Nephron (organoid): ENCODE results near the gene SHISA7.

Experiments used
- H3K27ac Mint-ChIP-seq, 3 experiments: 2 replicates each; pipeline ENCODE4 v1.8.0; 2020; ENCODE audit warnings: mixed read lengths in 3 of 3, mild to moderate bottlenecking in 2 of 3, moderate library complexity in 1 of 3
- H3K27me3 Mint-ChIP-seq: 2 replicates; pipeline ENCODE4 v1.8.0; 2021; ENCODE audit warnings: low read depth, mild to moderate bottlenecking, moderate library complexity, mixed read lengths
- H3K36me3 Mint-ChIP-seq: 2 replicates; pipeline ENCODE4 v1.8.0; 2020; ENCODE audit warnings: low read depth, mixed read lengths
- H3K4me1 Mint-ChIP-seq: 2 replicates; pipeline ENCODE4 v1.8.0; 2020; ENCODE audit warnings: mixed read lengths
- H3K4me3 Mint-ChIP-seq, 3 experiments: 2 replicates each; pipeline ENCODE4 v1.8.0; 2020; ENCODE audit warnings: mild to moderate bottlenecking in 3 of 3, mixed read lengths in 3 of 3, moderate library complexity in 2 of 3
- H3K9me3 Mint-ChIP-seq: 2 replicates; pipeline ENCODE4 v1.8.0; 2020; ENCODE audit warnings: mixed read lengths
- TF ChIP-seq, protein P1 (sequence below), 3 experiments: fragments of 200-600 bp; sonication (generic); IDR thresholded peaks; one replicate each; pipeline ENCODE4 v1.5.0; 2021; ENCODE audit warnings: antibody characterized with exemption in 3 of 3; ENCODE audit not compliant: unreplicated experiment in 3 of 3

The SHISA7 gene

GRCh38 chr19:55379174-55379573, 63.9 kb downstream of the SHISA7 start:
- Mint-ChIP-seq H3K27ac (peak overlapping the region; percentile 25 to 71 (median 43)), H3K9me3 (no peaks in the 10 kb centered on the region), H3K27me3 (peaks cover 14% of the 10 kb centered on the region), H3K4me1 (peaks cover 19% of the 10 kb centered on the region), H3K4me3 (peak overlapping the region in 2 of 3 experiments; percentile 13 to 31), H3K36me3 (no peaks in the 10 kb centered on the region)
- TF ChIP-seq, protein P1, sequence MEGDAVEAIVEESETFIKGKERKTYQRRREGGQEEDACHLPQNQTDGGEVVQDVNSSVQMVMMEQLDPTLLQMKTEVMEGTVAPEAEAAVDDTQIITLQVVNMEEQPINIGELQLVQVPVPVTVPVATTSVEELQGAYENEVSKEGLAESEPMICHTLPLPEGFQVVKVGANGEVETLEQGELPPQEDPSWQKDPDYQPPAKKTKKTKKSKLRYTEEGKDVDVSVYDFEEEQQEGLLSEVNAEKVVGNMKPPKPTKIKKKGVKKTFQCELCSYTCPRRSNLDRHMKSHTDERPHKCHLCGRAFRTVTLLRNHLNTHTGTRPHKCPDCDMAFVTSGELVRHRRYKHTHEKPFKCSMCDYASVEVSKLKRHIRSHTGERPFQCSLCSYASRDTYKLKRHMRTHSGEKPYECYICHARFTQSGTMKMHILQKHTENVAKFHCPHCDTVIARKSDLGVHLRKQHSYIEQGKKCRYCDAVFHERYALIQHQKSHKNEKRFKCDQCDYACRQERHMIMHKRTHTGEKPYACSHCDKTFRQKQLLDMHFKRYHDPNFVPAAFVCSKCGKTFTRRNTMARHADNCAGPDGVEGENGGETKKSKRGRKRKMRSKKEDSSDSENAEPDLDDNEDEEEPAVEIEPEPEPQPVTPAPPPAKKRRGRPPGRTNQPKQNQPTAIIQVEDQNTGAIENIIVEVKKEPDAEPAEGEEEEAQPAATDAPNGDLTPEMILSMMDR (IDR thresholded peaks at IDR 0.05; ENCODE audit: unreplicated experiment in 3 of 3), result no peak
